Neuronal stem cell (in vitro differentiated cells): ENCODE results near the gene FAM221B.

Source experiments
- DNase-seq: peaks from one replicate; pipeline ENCODE4 v3.0.0-alpha.2; 2013; ENCODE audit warnings: low spot score
- H2AFZ ChIP-seq: one replicate; pipeline ENCODE4 v1.6.1; 2013; ENCODE audit warnings: mild to moderate bottlenecking, low read length, inconsistent platforms
- H2AK5ac ChIP-seq: 2 replicates; pipeline ENCODE4 v1.6.1; 2013; ENCODE audit warnings: low read depth, mild to moderate bottlenecking, inconsistent platforms, low read length, moderate library complexity, mixed read lengths
- H2BK120ac ChIP-seq: 2 replicates; pipeline ENCODE4 v1.6.1; 2013; ENCODE audit warnings: low read depth, mild to moderate bottlenecking, inconsistent platforms, low read length, moderate library complexity, mixed read lengths
- H2BK12ac ChIP-seq: one replicate; pipeline ENCODE4 v1.6.1; 2013; ENCODE audit warnings: low read length, inconsistent platforms
- H2BK15ac ChIP-seq: 2 replicates; pipeline ENCODE4 v1.6.1; 2013; ENCODE audit warnings: mild to moderate bottlenecking, low read length, inconsistent platforms, mixed read lengths
- H2BK5ac ChIP-seq: one replicate; pipeline ENCODE4 v1.6.1; 2013; ENCODE audit warnings: inconsistent platforms, mild to moderate bottlenecking, low read length, moderate library complexity
- H3K14ac ChIP-seq: one replicate; pipeline ENCODE4 v1.6.1; 2013; ENCODE audit warnings: low read length, inconsistent platforms
- H3K18ac ChIP-seq: 2 replicates; pipeline ENCODE4 v1.6.1; 2013; ENCODE audit warnings: low read length, inconsistent platforms
- H3K23ac ChIP-seq: 2 replicates; pipeline ENCODE4 v1.6.1; 2013; ENCODE audit warnings: low read depth, mild to moderate bottlenecking, mixed read lengths, low read length, inconsistent platforms; ENCODE audit not compliant: poor library complexity
- H3K27ac ChIP-seq: replicated peaks from 3 replicates; pipeline ENCODE4 v1.5.1; 2013; ENCODE audit warnings: low read length, inconsistent platforms
- H3K27me3 ChIP-seq, 3 experiments: 2 replicates each; pipeline ENCODE4 v1.6.1; 2013; ENCODE audit warnings: low read length in 3 of 3, mild to moderate bottlenecking in 2 of 3, inconsistent platforms in 1 of 3, low read depth in 1 of 3, mixed read lengths in 1 of 3, moderate library complexity in 1 of 3; ENCODE audit not compliant: control insufficient read depth in 3 of 3, insufficient read depth in 3 of 3
- H3K36me3 ChIP-seq, 2 donors: replicated peaks in 1 of 2; 2 replicates each; pipeline ENCODE4 v1.6.1; 2013; ENCODE audit warnings: low read length in 2 of 2; ENCODE audit not compliant: control insufficient read depth in 2 of 2, insufficient read depth in 2 of 2
- H3K4ac ChIP-seq: 2 replicates; pipeline ENCODE4 v1.6.1; 2013; ENCODE audit warnings: inconsistent platforms, mild to moderate bottlenecking, low read length, moderate library complexity
- H3K4me1 ChIP-seq, 2 donors: 1 replicate in 1 of 2; 2 replicates in 1 of 2; pipeline ENCODE4 v1.6.1; 2013; ENCODE audit warnings: low read length in 2 of 2, low read depth in 1 of 2; ENCODE audit not compliant: control insufficient read depth in 2 of 2, insufficient read depth in 1 of 2
- H3K4me2 ChIP-seq: one replicate; pipeline ENCODE4 v1.6.1; 2013; ENCODE audit warnings: mild to moderate bottlenecking, low read length, inconsistent platforms; ENCODE audit not compliant: insufficient read depth, poor library complexity, severe bottlenecking
- H3K4me3 ChIP-seq, 2 donors: 2 replicates each; pipeline ENCODE4 v1.5.1; 2013; ENCODE audit warnings: low read length in 2 of 2, mild to moderate bottlenecking in 2 of 2, inconsistent platforms in 1 of 2, moderate library complexity in 1 of 2
- H3K79me1 ChIP-seq: one replicate; pipeline ENCODE4 v1.6.1; 2013; ENCODE audit warnings: low read depth, mild to moderate bottlenecking, inconsistent platforms, low read length, moderate library complexity
- H3K9ac ChIP-seq: one replicate; pipeline ENCODE4 v1.6.1; 2013; ENCODE audit warnings: mild to moderate bottlenecking, low read depth, low read length, inconsistent platforms; ENCODE audit not compliant: poor library complexity
- H3K9me3 ChIP-seq, 2 donors: replicated peaks in 1 of 2; 2 replicates each; pipeline versions ENCODE3 to v1.6.1; 2013; ENCODE audit warnings: low read length in 2 of 2, mild to moderate bottlenecking in 2 of 2, inconsistent platforms in 1 of 2, low read depth in 1 of 2, mixed read lengths in 1 of 2, moderate library complexity in 1 of 2; ENCODE audit not compliant: control insufficient read depth in 2 of 2, insufficient read depth in 1 of 2
- H4K8ac ChIP-seq: one replicate; pipeline ENCODE4 v1.6.1; 2013; ENCODE audit warnings: low read depth, mild to moderate bottlenecking, inconsistent platforms, low read length, moderate library complexity
- H4K91ac ChIP-seq: one replicate; pipeline ENCODE4 v1.6.1; 2013; ENCODE audit warnings: low read length, low read depth, mild to moderate bottlenecking, inconsistent platforms; ENCODE audit not compliant: poor library complexity
- WGBS, 2 donors: extraction: QIAGEN DNeasy Blood & Tissue Kit; methylation state at CpG; one replicate each; pipeline ENCODE4 v1.1.7; 2013; ENCODE audit warnings: missing lambda C conversion rate in 2 of 2, mixed read lengths in 1 of 2; ENCODE audit not compliant: insufficient read length in 2 of 2, insufficient replicate concordance in 1 of 2; ENCODE audit errors: extremely low coverage in 2 of 2; 5-methylcytosine and 5-hydroxymethylcytosine counted together

FAM221B gene

DNA sequence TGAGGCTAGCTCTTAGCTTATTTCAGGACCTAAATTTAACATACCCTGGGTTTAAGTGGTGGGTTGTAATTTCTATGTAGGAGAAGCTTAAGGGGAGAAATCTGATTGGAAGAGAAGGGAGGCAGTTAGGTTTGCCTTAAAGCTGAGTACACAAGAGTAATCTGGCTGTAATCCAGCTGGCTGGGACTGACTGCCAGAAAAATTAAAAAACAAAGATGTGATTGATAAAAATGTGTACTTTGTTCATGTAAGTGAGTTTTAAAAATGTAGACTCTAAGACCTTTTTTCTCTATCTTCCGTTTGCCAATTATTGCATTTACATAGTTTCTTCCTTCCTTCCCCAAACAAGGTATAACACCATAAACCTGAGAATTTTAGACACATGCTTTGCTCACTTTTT lies 57.0 kb downstream of the FAM221B start:
- WGBS, 2 donors: no CpG with 5 or more reads among the region's 1 CpG
- H3K18ac ChIP-seq: no peak overlapping the region
- H3K27me3 ChIP-seq: peaks cover 0 to 8% (median 0%) of the 10 kb centered on the region in 3 experiments
- no peak overlapping the region for H3K23ac ChIP-seq
- peaks cover 3% of the 10 kb centered on the region for H3K79me1 ChIP-seq
- H3K4me1 ChIP-seq: peaks cover 10 to 15% of the 10 kb centered on the region in 2 donors
- peaks cover 0 to 2% of the 10 kb centered on the region in 2 donors for H3K36me3 ChIP-seq
- H3K27ac ChIP-seq: no peak overlapping the region
- H4K91ac ChIP-seq: no peak overlapping the region
- no peak overlapping the region for H3K14ac ChIP-seq
- H3K9ac ChIP-seq: no peak overlapping the region
- no peak overlapping the region for H3K4ac ChIP-seq
- no peak overlapping the region for H3K4me2 ChIP-seq
- H2BK12ac ChIP-seq: no peak overlapping the region
- no peak overlapping the region for H2AK5ac ChIP-seq
- no peak overlapping the region for H2AFZ ChIP-seq
- H3K4me3 ChIP-seq: no peak overlapping the region
- H2BK120ac ChIP-seq: no peak overlapping the region
- no peak overlapping the region for H2BK15ac ChIP-seq
- H3K9me3 ChIP-seq: no peaks in the 10 kb centered on the region
- H2BK5ac ChIP-seq: no peak overlapping the region
- H4K8ac ChIP-seq: no peak overlapping the region
- no peak for DNase-seq

DNA sequence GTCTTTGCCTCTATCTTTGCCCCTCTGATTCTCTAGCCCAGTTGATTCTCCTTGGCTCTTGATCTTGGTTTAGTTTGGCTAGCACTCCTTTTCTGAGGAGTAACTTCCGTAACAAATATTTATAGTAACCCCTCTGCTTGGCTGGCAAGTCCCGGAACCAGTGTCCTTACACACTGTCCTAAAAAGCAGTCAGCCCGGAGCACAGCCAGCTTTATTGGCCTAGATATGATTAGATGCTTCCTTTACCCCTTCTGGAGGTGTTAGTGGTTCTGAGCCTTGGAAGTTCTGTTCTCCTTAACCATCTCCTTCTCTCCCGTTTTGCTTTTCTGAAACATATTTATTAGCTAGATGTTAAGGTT lies 57.5 kb downstream of the FAM221B start:
- Histone ChIP-seq H2BK120ac (no peak overlapping the region), H3K18ac (no peak overlapping the region), H3K27ac (no peak overlapping the region), H2BK15ac (no peak overlapping the region), H3K9ac (no peak overlapping the region), H3K79me1 (peaks cover 3% of the 10 kb centered on the region), H3K36me3 (peaks cover 0 to 2% of the 10 kb centered on the region in 2 donors), H3K4me3 (no peak overlapping the region), H3K4me1 (peaks cover 8 to 13% of the 10 kb centered on the region in 2 donors), H3K23ac (no peak overlapping the region), H3K4me2 (no peak overlapping the region), H3K4ac (no peak overlapping the region), H3K14ac (no peak overlapping the region), H2AK5ac (no peak overlapping the region), H2BK12ac (no peak overlapping the region), H2BK5ac (no peak overlapping the region), H3K27me3 (peaks cover 0 to 8% (median 0%) of the 10 kb centered on the region in 3 experiments), H3K9me3 (no peaks in the 10 kb centered on the region), H2AFZ (no peak overlapping the region), H4K8ac (no peak overlapping the region), H4K91ac (no peak overlapping the region)
- WGBS, 2 donors: no CpG with 5 or more reads among the region's 4 CpGs
- DNase-seq: no peak

DNA sequence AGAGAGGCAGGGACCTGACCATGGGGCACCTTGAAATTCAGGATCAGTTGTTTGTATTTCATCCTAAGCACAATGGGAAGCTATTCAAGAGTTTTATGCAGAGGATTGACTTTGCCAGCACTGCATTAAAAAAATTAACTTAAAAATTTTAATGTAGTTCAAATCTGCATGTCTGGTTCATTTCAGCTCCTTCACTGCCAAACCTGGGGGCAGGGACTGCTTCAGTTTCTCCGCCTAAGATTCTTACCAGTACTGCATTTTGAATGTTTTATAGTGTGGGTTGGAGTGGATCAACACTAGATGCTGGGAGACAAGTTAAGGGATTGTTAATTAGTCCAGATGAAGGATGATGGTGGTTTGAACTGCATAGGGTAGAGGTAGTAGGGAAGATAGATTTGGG lies 58.8 kb downstream of the FAM221B start:
- Histone ChIP-seq H3K4me2 (no peak overlapping the region), H4K91ac (no peak overlapping the region), H3K27me3 (peaks cover 0 to 8% (median 0%) of the 10 kb centered on the region in 3 experiments), H3K79me1 (peaks cover 3% of the 10 kb centered on the region), H3K9ac (no peak overlapping the region), H3K14ac (no peak overlapping the region), H2BK120ac (no peak overlapping the region), H3K18ac (no peak overlapping the region), H3K9me3 (no peaks in the 10 kb centered on the region), H2BK12ac (no peak overlapping the region), H3K36me3 (peaks cover 0 to 2% of the 10 kb centered on the region in 2 donors), H3K4ac (no peak overlapping the region), H2AK5ac (no peak overlapping the region), H2AFZ (no peak overlapping the region), H3K27ac (no peak overlapping the region), H2BK5ac (no peak overlapping the region), H2BK15ac (no peak overlapping the region), H3K23ac (no peak overlapping the region), H4K8ac (no peak overlapping the region), H3K4me3 (no peak overlapping the region), H3K4me1 (no peaks in the 10 kb centered on the region)
- WGBS, 2 donors: no CpG with 5 or more reads among the region's 1 CpG
- DNase-seq: no peak

GRCh38 chr9:35767458-35767857 lies 61.1 kb downstream of the FAM221B start:
- H3K4me1 ChIP-seq: no peaks in the 10 kb centered on the region
- peaks cover 0 to 2% of the 10 kb centered on the region in 2 donors for H3K36me3 ChIP-seq
- peaks cover 3% of the 10 kb centered on the region for H3K79me1 ChIP-seq
- no peak overlapping the region for H3K14ac ChIP-seq
- H3K4me2 ChIP-seq: no peak overlapping the region
- no peak overlapping the region for H3K27ac ChIP-seq
- H3K9me3 ChIP-seq: no peaks in the 10 kb centered on the region
- no peak overlapping the region for H2AK5ac ChIP-seq
- H3K23ac ChIP-seq: no peak overlapping the region
- H3K27me3 ChIP-seq: peaks cover 0 to 8% (median 0%) of the 10 kb centered on the region in 3 experiments
- H3K9ac ChIP-seq: no peak overlapping the region
- WGBS, 2 donors: no CpG with 5 or more reads among the region's 1 CpG
- no peak overlapping the region for H2BK5ac ChIP-seq
- no peak overlapping the region for H4K8ac ChIP-seq
- no peak overlapping the region for H4K91ac ChIP-seq
- H2BK120ac ChIP-seq: no peak overlapping the region
- H3K4me3 ChIP-seq: no peak overlapping the region
- DNase-seq: no peak
- H2BK12ac ChIP-seq: no peak overlapping the region
- no peak overlapping the region for H2AFZ ChIP-seq
- H3K4ac ChIP-seq: no peak overlapping the region
- H2BK15ac ChIP-seq: no peak overlapping the region
- H3K18ac ChIP-seq: no peak overlapping the region
